ENCODE measurements around the gene PLCG1.

DNA sequence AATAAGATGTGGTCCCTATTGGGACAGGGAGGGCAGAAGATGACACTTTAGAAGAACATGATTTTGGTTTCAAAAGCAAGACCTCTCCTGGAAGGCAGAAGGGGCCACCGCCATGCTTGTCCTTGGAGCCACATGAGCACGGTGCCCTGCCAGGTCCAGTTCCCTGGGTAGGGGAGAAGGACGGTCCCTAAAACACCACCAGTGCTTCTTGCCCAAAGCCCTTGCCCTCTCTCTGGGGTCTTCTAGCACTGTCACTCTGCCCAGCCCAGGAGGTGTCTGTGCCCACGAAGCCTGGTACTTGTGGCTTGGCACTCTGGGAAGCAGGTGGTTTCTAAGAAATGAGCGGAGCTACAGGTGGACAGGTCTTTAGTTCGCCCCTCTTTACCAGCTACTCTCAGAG, 46.0 kb downstream of the PLCG1 start:
- TF ChIP-seq POLR2A (IDR thresholded peaks at IDR 0.05; ENCODE audit: low read depth, low read length), result no peak
- no peak for TF ChIP-seq POLR2AphosphoS5 (IDR thresholded peaks at IDR 0.05; ENCODE audit: low read depth, low read length)
- TF ChIP-seq TAF1 (IDR thresholded peaks at IDR 0.05; ENCODE audit: borderline replicate concordance, low read depth, low read length), result no peak

Measured in GM12892 (cell line).